HTR-8/SVneo (cell line): ENCODE measurements around the gene DDX23.

Source experiments
- DNase-seq: peaks from one replicate; pipeline ENCODE4 v3.0.0; 2011; ENCODE audit warnings: low spot score, mixed read lengths; ENCODE audit not compliant: insufficient read length
- FAIRE-seq: peaks from 2 replicates; lab custom pipeline; 2011; peaks lifted over from hg19 to GRCh38; lab: Jason Lieb, UNC

The DDX23 gene

DNA sequence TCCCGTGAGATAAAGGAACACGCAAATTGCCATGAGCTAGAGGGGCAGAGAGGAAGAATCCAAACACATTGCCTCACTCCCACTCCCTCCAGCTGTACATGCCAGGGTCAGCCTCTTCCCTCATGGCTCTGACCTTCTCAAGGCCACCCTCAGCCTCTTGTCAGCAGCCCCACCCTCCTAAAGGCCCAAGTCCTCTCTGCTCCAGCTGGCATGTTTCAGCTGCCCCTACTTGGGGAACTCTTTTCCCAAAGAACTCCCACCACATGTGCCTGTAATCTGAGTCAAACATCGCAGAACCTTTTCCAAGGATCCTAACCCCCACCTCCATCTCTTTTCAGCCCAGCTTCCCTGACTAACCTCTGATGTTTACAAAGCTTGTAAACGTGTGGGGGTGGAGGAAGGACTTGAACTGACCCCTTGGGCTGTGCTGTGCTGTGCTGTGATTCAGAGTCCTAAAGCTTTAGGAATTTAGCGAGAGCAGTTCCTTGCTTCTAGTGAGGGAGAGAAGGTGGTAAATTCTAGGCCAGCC lies 41.0 kb downstream of the DDX23 start:
- FAIRE-seq, result peak; percentile 54
- DNase-seq, result peak; percentile 60

DNA sequence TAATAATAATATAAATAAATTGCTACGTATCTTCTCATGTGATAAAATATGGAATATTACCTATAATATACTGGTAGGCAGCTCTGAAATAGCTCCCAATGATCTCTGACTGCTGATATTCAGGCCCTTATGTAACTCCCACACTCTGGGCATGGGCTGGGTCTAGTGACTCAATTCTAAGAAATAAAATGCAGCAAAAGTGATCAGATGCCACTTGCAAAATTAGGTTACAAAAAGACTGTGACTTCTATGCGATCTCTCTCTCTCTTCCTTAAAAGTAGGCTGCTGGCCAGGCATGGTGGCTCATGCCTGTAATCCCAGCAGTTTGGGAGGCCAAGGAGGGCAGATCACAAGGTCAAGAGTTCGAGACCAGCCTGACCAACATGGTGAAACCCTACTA lies 44.0 kb downstream of the DDX23 start:
- FAIRE-seq (no peak), DNase-seq (no peak)

DNA sequence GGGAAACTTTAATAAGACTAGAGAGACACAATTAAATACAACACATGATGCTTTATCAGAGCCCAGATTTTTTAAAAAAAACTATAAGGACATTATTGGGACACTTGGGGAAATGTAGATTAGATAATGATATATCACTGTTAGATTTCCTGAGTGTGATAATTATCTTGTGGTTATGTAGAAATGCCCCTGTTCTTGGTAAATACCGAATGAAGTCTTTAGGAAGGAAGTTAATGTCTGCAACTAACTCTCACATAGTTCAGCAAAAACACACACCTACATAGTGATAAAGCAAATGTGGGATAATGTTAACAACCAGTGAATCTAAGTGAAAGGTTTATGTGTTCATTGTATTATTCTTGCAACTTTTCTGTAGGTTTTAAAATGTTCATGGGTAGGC lies 48.3 kb downstream of the DDX23 start:
- no peak for FAIRE-seq

DNA sequence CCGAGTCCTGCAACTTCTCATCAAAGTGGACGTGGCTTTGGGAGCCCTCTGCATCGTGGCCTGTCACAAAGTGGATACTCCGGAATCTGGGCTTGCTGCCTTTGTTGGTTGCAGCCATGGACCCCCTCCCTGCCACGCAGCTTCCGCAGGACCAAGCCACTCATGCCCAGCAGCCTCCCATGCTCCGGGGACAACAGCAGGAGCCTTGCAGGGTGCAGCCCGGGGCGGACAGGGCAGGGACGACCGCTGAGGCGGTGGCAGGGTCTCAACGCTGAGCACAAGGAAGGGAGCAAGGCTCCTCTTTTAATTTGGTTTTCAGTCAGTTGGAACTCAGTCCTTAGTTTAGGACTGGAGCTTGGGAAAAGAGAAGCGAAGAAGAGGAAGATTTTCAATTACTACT lies 51.0 kb downstream of the DDX23 start:
- DNase-seq (no peak), FAIRE-seq (no peak)

More for the DNA sequence above, 48.3 kb downstream of the DDX23 start:
- DNase-seq, result no peak

DNA sequence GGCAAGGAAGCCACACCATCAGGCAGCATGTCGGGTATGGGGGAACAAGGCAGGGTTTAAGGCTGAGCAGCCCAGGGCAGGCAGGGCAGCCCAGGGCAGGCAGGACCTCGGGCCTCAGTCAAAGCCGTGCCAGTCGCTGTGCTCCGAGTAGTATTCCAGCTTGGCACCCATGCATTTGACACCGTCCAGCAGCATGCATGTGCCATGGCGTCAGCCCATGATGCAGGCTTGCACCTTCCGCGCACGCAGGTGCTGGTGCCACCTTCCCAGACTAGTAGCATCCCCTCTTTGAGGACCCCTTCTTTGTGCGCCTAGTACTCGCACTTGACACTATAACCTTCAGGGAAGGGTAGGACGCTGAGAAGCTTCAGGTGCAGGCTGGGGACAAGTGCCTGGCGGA lies 51.5 kb downstream of the DDX23 start:
- DNase-seq (no peak), FAIRE-seq (no peak)

DNA sequence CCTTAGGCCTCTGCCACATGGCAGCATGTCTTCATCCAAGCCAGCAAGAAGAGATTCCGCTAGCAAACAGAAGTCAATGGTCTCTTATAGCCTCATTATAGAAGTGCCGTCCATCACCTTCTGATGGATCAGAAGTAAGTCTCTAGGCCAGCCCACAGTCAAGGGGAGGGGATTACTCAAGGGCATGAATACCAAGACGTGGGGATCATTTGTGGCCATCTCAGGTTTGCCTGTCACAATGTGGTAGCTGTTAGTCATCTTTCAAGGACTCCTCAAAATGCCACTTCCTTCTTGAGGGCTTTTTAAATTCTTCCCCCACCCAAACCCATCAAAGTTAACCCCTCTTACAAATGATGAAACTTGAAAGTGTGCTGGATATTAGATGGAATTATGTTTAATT lies 55.0 kb downstream of the DDX23 start:
- DNase-seq (no peak), FAIRE-seq (no peak)

DNA sequence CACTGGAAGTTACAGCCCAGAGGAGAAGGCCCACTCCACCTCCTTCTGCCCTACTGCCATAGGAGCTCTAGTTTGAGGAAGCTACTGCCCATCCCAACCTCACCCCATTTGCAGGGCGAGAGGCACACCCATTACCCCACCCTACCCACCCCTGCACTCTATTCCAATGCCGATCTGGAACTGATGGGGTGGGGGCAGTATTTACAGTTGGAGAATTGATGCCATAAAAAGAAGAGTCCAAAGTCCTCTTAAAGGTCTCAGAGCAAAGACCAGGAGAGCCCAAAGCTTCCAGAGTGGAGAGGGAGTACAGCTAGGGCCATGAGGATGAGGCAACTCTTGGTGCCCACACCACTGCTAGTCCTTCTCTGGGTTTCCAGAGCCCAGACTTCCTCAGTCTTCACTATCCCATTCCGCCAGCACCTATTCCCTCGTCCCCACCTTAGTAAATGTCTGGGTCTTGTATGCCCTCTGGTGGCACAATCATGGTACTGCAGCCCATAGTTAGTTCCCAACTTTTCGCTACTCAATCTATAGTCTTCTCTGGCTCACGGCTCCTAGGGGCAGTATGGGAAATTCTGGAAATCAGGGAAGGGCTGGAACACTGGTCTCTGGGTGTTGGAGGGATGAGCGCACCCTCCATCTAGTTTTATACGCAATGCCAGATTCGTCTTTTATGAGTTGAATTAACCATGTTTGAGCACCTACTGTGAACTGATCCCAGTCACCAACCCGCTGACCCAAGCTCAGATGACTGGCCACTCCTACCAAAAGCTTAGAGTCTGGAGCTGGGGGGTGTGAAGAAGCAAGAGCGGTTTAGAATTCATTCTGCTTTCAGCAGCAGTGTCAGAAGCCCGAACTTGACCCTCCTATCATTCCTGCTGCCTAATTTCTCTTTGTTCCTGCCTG lies 56.2 kb downstream of the DDX23 start:
- DNase-seq (peak; percentile 86), FAIRE-seq (peak; percentile 85)

DNA sequence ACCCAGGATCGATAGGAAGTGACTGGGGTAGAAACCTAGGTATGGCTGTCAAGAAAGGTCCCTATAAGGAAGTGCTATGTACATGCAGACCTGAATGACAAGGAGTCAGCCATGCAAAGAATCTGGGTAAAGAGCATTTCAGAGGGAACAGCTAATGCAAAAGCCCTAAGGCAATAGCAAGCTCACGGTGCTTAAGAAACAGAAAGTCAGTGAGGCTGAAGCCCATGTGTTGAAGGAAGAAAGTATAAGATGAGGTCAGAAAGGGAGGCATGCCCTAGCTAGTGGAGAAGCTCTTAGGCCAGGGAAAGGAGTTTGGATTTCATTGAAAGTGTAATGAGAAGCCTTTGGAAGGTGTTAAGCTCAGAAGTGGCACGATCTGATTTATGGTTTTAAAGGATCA lies 57.1 kb downstream of the DDX23 start:
- DNase-seq (no peak), FAIRE-seq (no peak)

DNA sequence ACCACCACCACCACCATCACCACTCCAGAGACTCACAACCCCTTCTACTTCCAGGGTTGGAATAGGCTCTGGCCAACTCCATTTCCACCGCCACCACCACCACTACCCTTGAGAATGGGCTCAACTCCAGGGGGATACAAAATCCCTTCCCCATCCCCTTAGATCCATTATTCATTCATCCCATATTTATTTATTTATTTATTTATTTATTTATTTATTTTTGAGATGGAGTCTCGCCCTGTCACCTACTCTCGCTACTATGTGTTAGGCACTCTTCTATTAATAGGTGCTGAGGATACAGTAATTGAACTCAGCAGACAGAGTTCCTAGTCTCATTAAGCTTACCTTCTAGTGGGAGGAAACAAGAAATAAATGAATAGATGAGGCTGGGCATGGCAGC lies 58.3 kb downstream of the DDX23 start:
- no peak for DNase-seq
- no peak for FAIRE-seq

DNA sequence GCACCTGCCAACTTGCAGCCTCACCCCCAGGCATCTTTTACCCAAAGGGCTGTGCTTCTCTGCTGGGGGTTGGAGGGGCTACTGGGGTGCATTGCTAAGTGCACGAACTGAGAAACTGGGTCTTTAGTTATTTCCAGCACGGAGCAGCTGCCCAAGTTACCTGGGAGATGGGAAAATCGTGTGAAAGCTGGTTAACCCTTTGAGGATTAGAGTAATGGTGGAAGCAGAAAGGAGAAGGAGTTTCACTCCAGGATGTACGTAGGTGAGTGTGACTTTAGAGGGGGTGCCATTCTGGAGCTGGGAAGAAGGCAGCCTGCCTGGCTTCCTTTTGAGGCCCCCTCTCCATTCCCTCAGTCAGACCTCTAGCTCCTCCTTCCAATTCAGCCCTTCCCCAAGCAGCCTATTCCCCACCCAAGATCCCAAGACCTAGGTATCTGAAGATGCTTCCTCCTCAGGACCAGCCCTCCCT lies 62.1 kb downstream of the DDX23 start:
- peak; percentile 16 for FAIRE-seq
- DNase-seq, result no peak

DNA sequence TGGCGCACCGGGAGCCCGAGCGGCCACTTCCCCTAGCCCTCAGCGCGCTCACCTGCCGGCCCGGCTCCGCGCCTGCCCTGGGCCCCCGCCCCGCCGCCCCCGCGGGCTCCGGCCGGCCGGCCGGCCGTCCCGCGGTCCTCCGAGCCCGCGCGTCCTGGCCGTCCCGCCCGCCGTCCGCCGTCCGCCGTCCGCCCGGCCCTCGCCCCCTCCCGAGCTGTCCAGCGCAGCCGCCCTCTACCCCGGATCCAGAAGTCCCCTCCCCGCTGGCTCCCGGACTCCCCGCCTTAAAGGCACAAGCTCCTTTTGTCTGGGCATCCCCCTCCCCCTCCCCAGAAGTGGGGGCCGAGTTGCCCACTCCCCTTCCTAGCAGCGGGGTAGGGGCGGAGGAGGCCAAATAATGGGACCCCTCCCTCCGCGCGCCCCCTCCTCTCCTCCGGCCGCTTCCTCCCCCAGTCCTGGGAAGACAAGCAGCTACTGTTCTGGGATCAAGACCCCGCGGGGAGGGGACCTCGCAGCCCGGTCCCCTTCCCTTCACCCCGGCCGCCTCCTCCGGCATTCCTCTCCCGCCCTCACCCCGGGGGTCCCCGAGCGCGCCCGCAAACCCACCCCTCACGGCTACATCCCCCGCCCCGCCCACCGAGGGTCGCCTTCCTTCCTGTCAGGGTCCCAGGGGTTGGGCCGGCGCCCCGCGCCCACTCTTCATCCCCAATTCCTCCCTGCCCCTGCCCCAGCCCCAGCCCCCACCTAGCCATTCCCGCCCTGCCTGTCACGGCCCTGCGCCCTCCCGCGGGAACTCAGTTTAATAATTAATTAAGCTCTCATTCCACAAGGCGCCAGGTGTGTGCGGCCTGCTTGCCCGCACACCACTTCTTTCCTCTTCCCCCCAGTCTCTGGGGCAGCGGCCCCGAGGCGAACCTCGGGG lies 62.8 kb downstream of the DDX23 start, which contains the start of gene ADCY6:
TSS of gene ADCY6 (minus strand) at position 236 of the 922 bp plus-strand sequence. CDS start 5,655 bp downstream, outside the sequence.
- DNase-seq, result peak; percentile 77

DNA sequence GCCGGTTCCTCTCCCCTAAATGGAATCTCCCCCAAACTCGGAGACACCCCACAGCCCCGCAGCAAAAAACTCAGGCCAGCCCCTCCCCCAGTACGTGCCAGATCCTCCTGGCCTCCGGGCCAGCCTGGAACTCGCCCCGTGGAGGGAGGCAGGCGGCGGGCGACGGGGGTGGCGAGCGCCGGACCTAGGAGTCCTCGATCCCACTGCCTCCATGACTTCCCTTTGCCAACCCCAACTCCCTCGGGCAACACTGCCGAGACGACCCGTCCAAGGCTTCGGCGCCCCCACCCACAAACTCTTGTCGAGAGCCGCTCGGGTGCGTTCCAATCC lies 63.5 kb downstream of the DDX23 start:
- FAIRE-seq (no peak), DNase-seq (no peak)

More for the DNA sequence above, 62.8 kb downstream of the DDX23 start, which contains the start of gene ADCY6:
- peak; percentile 36 for FAIRE-seq

DNA sequence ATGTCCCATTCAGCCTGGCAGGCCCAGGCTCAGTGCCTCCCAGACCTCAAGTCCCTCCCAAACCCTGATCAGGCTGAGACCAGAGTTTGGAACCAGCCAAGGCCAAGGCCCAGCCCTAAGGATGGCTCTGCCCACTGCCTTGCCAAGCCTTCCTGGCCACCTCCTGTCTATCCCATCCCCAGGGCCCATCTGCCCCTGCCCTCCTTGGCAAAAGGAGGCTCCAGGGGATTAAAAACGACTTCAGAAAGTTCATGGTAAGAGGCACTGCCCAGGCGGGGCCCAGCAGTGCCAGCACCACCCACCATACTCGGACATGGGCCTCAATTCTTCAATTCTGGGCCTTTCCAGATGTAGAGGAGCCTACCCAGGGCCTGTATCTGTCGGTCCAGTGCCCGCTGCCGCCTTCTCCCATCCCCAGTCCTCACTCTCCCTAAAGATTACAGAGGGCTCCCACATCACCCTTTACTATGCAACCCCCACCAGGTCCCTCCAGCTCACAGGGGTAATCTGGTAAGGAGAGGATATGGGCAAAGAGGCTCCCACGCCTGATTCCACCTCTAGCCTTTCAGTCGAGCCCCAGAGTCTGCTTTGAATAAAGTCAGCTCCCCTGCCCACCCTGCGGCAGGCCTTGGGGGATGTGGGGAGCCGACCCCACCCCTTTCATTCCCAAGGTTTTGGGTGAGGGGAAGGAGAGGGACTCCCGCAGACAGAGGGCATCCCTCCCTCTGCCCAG lies 64.0 kb downstream of the DDX23 start:
- no peak for DNase-seq
- FAIRE-seq, result no peak

DNA sequence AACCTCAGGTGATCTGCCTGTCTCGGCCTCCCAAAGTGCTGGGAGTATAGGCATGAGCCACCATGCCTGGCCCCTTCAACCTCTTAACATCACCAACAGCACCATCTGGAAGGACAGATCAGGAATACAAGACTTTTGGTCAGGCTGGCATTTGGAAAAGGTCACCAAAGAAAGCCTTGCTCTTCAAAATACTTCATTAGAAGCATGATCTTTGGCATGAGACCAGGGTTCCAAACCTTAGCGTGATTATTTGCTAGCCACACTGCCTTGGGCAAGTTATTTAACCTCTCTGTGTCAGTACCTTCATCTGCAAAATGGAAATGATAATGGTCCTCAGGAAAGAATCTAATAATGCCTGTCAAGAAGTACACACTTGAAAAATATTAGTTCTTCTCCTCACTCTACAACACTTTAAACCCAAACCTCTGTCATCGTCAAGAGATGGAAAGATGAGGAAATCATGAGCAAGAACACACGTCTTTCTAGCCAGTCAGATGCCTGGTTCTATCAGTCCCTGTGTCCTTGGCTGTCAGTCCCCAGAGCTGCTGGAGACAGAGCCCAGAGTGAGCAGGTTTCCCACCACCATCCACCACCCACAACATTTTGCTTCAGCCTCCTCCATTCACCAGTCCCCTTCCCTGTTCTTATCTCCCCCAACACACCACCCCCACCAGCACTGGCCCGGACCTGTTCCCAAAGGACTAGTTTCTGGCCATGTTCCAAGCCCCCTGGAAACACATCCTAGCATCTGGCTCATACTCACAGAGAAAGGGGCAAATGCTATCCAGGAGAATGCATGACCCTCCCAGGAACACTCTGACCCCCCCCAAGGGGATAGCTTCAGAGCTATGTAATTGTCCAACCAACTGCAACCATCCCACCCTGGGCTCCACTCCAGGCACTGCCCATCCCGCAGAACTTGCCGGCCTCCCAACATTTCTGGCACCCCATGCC lies 65.1 kb downstream of the DDX23 start:
- FAIRE-seq (no peak), DNase-seq (no peak)

DNA sequence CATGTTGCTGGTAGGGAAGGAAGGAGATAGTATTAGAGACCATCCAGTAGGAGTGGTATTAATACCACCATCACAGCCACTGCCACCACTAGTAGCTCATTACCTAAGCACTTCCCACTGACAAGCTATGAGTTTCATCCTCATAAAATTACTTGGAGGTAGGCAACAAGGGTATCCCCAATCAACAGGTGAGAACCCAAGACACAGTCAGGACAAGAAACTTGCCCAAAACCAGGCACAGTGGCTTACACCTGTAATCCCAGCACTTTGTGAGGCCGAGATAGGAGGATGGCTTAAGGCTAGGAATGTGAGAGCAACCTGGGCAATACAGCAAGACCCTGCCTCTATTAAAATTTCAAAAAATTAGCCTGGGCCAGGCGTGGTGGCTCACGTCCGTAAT lies 68.5 kb downstream of the DDX23 start:
- no peak for FAIRE-seq
- no peak for DNase-seq

DNA sequence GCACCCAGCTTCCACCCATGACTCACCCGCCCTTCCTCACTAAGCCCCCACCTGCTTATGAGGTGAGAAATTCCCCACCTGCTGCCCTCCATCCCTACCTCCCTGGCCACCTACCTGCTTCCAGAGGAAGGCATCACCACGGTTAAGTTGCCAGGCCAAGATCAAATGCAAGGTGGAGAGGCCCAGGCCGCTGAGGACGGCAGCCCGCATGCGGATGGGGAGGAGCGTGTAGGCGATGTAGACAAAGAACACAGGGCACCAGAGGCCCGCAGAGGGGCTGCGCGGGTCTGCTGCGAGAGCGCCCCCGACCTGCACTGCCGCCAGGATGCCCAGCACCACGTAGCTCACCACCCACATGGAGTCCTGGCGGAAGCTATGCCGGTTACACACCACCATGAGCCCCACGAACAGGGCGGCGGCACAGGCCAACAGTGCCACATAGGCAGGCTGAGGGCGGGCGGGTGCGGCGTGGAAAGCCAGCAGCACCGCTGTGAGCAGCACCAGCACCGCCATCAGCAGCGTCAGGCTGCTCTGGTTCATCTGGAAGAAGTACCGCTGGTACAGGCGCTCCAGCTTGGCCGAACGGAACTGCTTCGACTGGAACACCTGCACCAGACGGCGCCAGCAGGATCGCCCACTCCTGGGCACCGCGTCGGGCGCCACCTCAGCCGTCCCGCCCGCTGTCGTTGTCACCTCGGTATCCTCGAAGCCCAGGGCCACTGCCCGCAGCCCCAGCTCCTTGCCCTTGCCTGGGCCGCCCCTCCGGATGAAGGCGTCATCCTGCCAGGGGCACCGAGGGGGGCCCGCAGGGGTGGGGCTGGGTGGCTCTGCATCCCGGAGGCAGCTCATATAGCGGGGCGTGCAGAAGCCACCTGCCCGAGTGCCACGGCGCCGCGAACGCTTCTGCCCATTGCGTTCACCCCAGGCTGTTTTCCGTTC lies 69.2 kb downstream of the DDX23 start:
- FAIRE-seq (no peak), DNase-seq (no peak)

DNA sequence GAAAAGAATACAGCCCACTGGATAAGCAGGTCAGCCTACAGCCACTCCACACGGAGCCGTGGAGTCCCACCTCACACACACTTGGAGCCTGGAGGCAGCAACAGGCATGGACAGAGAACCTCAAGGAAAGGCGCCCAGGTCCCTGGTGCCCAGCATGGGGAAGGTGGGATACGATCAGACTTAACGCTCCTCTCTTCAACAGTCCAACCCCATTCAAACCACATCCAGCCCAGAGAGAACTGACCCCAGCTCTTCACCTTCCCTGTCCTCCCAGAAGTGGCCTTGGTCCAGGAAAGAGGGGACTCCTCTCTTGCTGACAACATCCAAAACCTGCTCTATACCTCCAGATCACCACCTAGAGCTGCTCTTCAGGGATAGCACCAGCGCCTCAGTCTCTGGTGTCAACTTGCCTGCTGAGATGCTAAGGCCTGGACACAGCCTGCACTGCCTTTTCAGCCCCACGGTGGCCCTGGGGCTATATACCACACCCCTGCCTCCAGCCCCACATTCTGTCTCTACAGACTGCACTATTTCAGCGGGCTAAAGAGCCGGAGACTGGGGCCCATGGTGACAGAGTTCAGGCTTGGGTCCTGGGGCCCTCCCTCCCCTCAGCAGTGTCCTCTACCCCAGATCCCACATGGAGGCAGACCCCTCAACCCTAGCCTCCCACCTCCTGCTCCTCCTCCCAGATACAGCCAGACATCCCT lies 70.1 kb downstream of the DDX23 start:
- DNase-seq (no peak), FAIRE-seq (no peak)
